PFSK-1 (cell line): ENCODE data around the gene MAPK14.

Source experiments
- FOXP2 ChIP-seq: optimal IDR thresholded peaks from 2 replicates; pipeline ENCODE3; 2011; ENCODE audit warnings: borderline replicate concordance, control low read depth, inconsistent platforms; ENCODE audit not compliant: insufficient read depth; ENCODE audit errors: extremely low read length, extremely low read depth
- POLR2AphosphoS5 ChIP-seq: IDR thresholded peaks from 2 replicates; pipeline ENCODE4 v1.6.1; 2012; ENCODE audit warnings: low read depth, mild to moderate bottlenecking, control low read depth, low read length, moderate library complexity
- REST ChIP-seq, 2 experiments: IDR thresholded peaks; 2 replicates each; pipeline versions ENCODE4 v1.6.1 to v1.8.0; 2011 to 2012; ENCODE audit warnings: low read depth in 2 of 2, low read length in 2 of 2, control low read depth in 1 of 2, inconsistent platforms in 1 of 2, mild to moderate bottlenecking in 1 of 2, moderate library complexity in 1 of 2; ENCODE audit not compliant: insufficient read depth in 1 of 2
- SIN3A ChIP-seq: IDR thresholded peaks from 2 replicates; pipeline ENCODE4 v1.6.1; 2012; ENCODE audit warnings: mild to moderate bottlenecking, low read length, moderate library complexity, borderline replicate concordance; ENCODE audit not compliant: insufficient read depth
- TAF1 ChIP-seq: IDR thresholded peaks from 2 replicates; pipeline ENCODE4 v1.6.1; 2012; ENCODE audit warnings: low read length, control low read depth, borderline replicate concordance; ENCODE audit not compliant: insufficient read depth

MAPK14 gene

DNA sequence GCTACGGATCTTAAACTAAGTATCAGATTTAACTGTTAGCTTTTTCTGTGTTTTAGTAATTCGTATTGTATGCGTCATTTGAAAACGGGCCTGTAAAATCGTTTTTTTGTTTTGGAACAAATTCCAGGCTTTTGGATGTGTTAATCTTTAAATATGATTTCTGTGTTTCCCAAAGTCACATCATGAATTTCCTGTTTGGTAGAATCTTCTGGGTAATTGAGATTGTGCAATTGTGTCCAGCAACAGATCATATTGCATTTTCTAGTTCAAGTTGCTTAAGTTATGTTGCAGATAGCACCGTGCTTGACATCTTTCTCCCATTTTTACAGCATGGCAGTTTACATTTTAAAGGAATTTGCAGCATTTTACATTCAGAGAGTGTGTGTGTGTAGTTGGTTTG is 1.9 kb downstream of the MAPK14 start:
- TF ChIP-seq TAF1, result no peak
- TF ChIP-seq POLR2AphosphoS5, result no peak
- TF ChIP-seq REST (IDR thresholded peaks at IDR 0.05; ENCODE audit: insufficient read depth in 1 of 2, low read depth in 2 of 2, low read length in 2 of 2), result no peak
- TF ChIP-seq FOXP2, result no peak
- TF ChIP-seq SIN3A, result no peak

- TF ChIP-seq POLR2AphosphoS5 (no peak), REST (IDR thresholded peaks at IDR 0.05; ENCODE audit: insufficient read depth in 1 of 2, low read depth in 2 of 2, low read length in 2 of 2) (no peak), FOXP2 (no peak), SIN3A (no peak), TAF1 (no peak)
These were observed 4.7 kb downstream of the MAPK14 start for GRCh38 chr6:36032261-36032660.

DNA sequence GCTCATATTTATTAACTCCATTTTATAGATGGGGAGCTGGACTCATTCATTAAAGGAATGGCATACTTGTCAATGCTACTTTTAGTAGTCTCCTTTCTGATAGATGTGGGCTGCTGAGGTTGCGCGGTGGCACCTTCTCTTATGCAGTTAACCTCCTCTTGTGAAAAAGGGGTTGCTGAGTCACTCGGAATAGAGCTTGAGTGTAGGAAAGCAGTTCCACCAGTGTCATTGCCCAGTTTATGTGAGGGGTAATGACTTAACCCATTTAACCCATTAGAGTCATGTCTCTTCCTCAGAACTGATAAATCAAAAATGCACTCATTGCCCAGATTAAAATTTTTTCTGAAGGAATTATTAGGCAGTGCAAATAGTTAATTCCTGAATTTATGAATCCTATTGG is 6.3 kb downstream of the MAPK14 start:
- TF ChIP-seq REST (IDR thresholded peaks at IDR 0.05; ENCODE audit: insufficient read depth in 1 of 2, low read depth in 2 of 2, low read length in 2 of 2) (no peak), TAF1 (no peak), FOXP2 (no peak), POLR2AphosphoS5 (no peak), SIN3A (no peak)

DNA sequence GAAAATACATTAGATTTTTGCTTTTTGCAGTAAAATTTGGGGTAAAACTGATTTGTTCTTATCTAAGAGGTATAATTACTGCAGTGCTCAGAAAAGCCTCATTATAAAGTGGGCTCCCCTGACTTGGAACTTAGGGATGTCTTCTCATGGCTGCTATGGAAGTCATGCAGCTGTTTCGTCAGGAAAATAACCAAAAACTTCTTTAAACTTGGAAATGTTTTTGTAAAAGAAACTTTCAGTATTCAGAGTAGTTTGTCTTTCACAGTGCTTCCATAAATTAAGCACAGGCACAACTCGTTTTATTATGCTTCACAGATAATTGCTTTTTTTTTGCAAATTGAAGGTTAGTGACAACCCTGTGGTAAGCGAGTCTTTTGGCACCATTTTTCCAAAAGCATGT is 6.8 kb downstream of the MAPK14 start:
- no peak for TF ChIP-seq FOXP2
- TF ChIP-seq TAF1, result no peak
- TF ChIP-seq SIN3A, result no peak

DNA sequence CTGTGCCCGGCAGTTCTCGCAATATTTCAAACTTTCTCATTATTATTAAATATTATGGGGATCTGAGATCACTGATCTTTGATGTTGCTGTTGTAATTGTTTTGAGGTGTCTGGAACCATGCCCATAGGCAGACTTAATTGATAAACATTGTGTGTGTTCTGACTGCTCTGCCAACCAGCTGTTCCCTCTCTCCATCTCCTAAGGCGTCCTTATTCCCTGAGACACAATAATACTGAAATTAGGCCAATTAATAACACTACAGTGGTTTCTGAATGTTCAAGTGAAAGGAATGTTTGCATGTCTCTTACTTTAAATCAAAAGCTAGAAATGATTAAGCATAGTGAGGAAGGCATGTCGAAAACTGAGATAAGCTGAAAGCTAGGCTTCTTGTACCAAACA is 7.6 kb downstream of the MAPK14 start:
- TF ChIP-seq POLR2AphosphoS5 (no peak), FOXP2 (no peak), TAF1 (no peak)

- TF ChIP-seq FOXP2 (no peak), REST (IDR thresholded peaks at IDR 0.05; ENCODE audit: insufficient read depth in 1 of 2, low read depth in 2 of 2, low read length in 2 of 2) (no peak), SIN3A (no peak), TAF1 (no peak), POLR2AphosphoS5 (no peak)
These were observed 10.7 kb downstream of the MAPK14 start for GRCh38 chr6:36038120-36038876.
